Adipocyte (in vitro differentiated cells): ENCODE data around the gene RNF181.
"Not testable (repeated sequence)": the region's sequence is repeated elsewhere in the genome, so short reads cannot be mapped to it uniquely, and the experiment has no call there.

Source experiments
- DNase-seq: peaks from one replicate; pipeline ENCODE4 v3.0.0-alpha.2; 2015; ENCODE audit warnings: low read depth
- H3K27me3 ChIP-seq: replicated peaks from 2 replicates; pipeline ENCODE4 v1.7.0; 2013; ENCODE audit warnings: mild to moderate bottlenecking, low read length, moderate library complexity; ENCODE audit not compliant: control insufficient read depth, insufficient read depth
- H3K36me3 ChIP-seq: 2 replicates; pipeline ENCODE4 v1.7.0; 2013; ENCODE audit warnings: low read length, mild to moderate bottlenecking, moderate library complexity; ENCODE audit not compliant: control insufficient read depth, insufficient read depth, severe bottlenecking
- H3K4me1 ChIP-seq: 2 replicates; pipeline ENCODE4 v1.7.0; 2013; ENCODE audit warnings: mild to moderate bottlenecking, low read length, moderate library complexity; ENCODE audit not compliant: control insufficient read depth, insufficient read depth
- H3K4me3 ChIP-seq: 2 replicates; pipeline ENCODE4 v1.7.0; 2013; ENCODE audit warnings: mild to moderate bottlenecking, low read length, moderate library complexity
- H3K9ac ChIP-seq: 2 replicates; pipeline ENCODE4 v1.7.0; 2013; ENCODE audit warnings: mild to moderate bottlenecking, low read length, moderate library complexity
- H3K9me3 ChIP-seq: 2 replicates; pipeline ENCODE4 v1.7.0; 2013; ENCODE audit warnings: mild to moderate bottlenecking, low read length, moderate library complexity; ENCODE audit not compliant: control insufficient read depth

The RNF181 gene

GRCh38 chr2:85589181-85589580 lies 6.4 kb upstream of the RNF181 start:
- no peak for DNase-seq
- Histone ChIP-seq H3K4me1 (peaks cover 38% of the 10 kb centered on the region), H3K4me3 (no peak overlapping the region), H3K36me3 (no peaks in the 10 kb centered on the region), H3K9ac (no peak overlapping the region), H3K9me3 (no peaks in the 10 kb centered on the region), H3K27me3 (no peaks in the 10 kb centered on the region)

- Histone ChIP-seq H3K36me3 (no peaks in the 10 kb centered on the region), H3K4me3 (peak overlapping the region; percentile 15), H3K9ac (peak overlapping the region; percentile 69), H3K4me1 (peaks cover 37% of the 10 kb centered on the region), H3K27me3 (no peaks in the 10 kb centered on the region), H3K9me3 (no peaks in the 10 kb centered on the region)
- peak; percentile 77 for DNase-seq
These were observed 5.4 kb upstream of the RNF181 start for GRCh38 chr2:85589982-85590791.

GRCh38 chr2:85590950-85591349 lies 4.6 kb upstream of the RNF181 start:
- Histone ChIP-seq H3K9ac (peak overlapping the region; percentile 69), H3K4me3 (peak overlapping the region; percentile 15), H3K4me1 (peaks cover 29% of the 10 kb centered on the region), H3K27me3 (no peaks in the 10 kb centered on the region), H3K9me3 (no peaks in the 10 kb centered on the region), H3K36me3 (no peaks in the 10 kb centered on the region)
- no peak for DNase-seq

GRCh38 chr2:85591563-85591962 lies 4.0 kb upstream of the RNF181 start:
- no peaks in the 10 kb centered on the region for H3K27me3 ChIP-seq
- H3K9ac ChIP-seq, result peak overlapping the region; percentile 69
- H3K36me3 ChIP-seq, result no peaks in the 10 kb centered on the region
- no peaks in the 10 kb centered on the region for H3K9me3 ChIP-seq
- H3K4me1 ChIP-seq, result peaks cover 33% of the 10 kb centered on the region
- no peak for DNase-seq
- no peak overlapping the region for H3K4me3 ChIP-seq

GRCh38 chr2:85592299-85592698 lies 3.2 kb upstream of the RNF181 start:
- H3K4me3 ChIP-seq, result not testable (repeated sequence)

GRCh38 chr2:85593023-85593422 lies 2.5 kb upstream of the RNF181 start:
- H3K9ac ChIP-seq, result no peak overlapping the region

More at GRCh38 chr2:85592299-85592698, 3.2 kb upstream of the RNF181 start:
- DNase-seq, H3K36me3 ChIP-seq, H3K9me3 ChIP-seq, H3K9ac ChIP-seq, H3K27me3 ChIP-seq: not testable (repeated sequence)
- peaks cover 37% of the 10 kb centered on the region for H3K4me1 ChIP-seq

GRCh38 chr2:85594715-85595300 lies 737 bp upstream of the RNF181 start:
- no peak for DNase-seq
- Histone ChIP-seq H3K36me3 (peaks cover 28% of the 10 kb centered on the region), H3K27me3 (no peaks in the 10 kb centered on the region), H3K9ac (peak overlapping the region; percentile 97), H3K4me1 (peaks cover 33% of the 10 kb centered on the region), H3K4me3 (peak overlapping the region; percentile 98), H3K9me3 (no peaks in the 10 kb centered on the region)

More at GRCh38 chr2:85593023-85593422, 2.5 kb upstream of the RNF181 start:
- DNase-seq, result no peak
- Histone ChIP-seq H3K4me3 (no peak overlapping the region), H3K36me3 (peaks cover 11% of the 10 kb centered on the region), H3K4me1 (peaks cover 37% of the 10 kb centered on the region), H3K27me3 (no peaks in the 10 kb centered on the region), H3K9me3 (no peaks in the 10 kb centered on the region)

GRCh38 chr2:85596026-85596333 lies 435 bp downstream of the RNF181 start:
- peak overlapping the region; percentile 97 for H3K9ac ChIP-seq
- no peaks in the 10 kb centered on the region for H3K27me3 ChIP-seq
- H3K4me3 ChIP-seq, result peak overlapping the region; percentile 98
- no peak for DNase-seq
- H3K9me3 ChIP-seq, result no peaks in the 10 kb centered on the region
- peaks cover 22% of the 10 kb centered on the region for H3K4me1 ChIP-seq
- peaks cover 38% of the 10 kb centered on the region for H3K36me3 ChIP-seq

- Histone ChIP-seq H3K4me3 (peak overlapping the region; percentile 98), H3K36me3 (peaks cover 38% of the 10 kb centered on the region), H3K9me3 (no peaks in the 10 kb centered on the region), H3K9ac (peak overlapping the region; percentile 97), H3K4me1 (peaks cover 21% of the 10 kb centered on the region), H3K27me3 (no peaks in the 10 kb centered on the region)
- DNase-seq, result no peak
These were observed 1.1 kb downstream of the RNF181 start for GRCh38 chr2:85596486-85597143.

GRCh38 chr2:85597241-85597640 lies 1.7 kb downstream of the RNF181 start:
- peaks cover 26% of the 10 kb centered on the region for H3K4me1 ChIP-seq
- H3K4me3 ChIP-seq, result no peak overlapping the region
- DNase-seq, result no peak

GRCh38 chr2:85598594-85599340 lies 3.2 kb downstream of the RNF181 start:
- H3K9me3 ChIP-seq, result no peaks in the 10 kb centered on the region
- no peak for DNase-seq
- H3K9ac ChIP-seq, result no peak overlapping the region
- H3K36me3 ChIP-seq, result peaks cover 38% of the 10 kb centered on the region
- H3K4me1 ChIP-seq, result peaks cover 27% of the 10 kb centered on the region
- H3K27me3 ChIP-seq, result no peaks in the 10 kb centered on the region
- no peak overlapping the region for H3K4me3 ChIP-seq

More at GRCh38 chr2:85597241-85597640, 1.7 kb downstream of the RNF181 start:
- H3K9me3 ChIP-seq, result no peaks in the 10 kb centered on the region
- no peaks in the 10 kb centered on the region for H3K27me3 ChIP-seq
- peak overlapping the region; percentile 24 for H3K9ac ChIP-seq
- peaks cover 38% of the 10 kb centered on the region for H3K36me3 ChIP-seq
